GM19452 (cell line): ENCODE measurements around the gene MMD.
"Not testable (repeated sequence)": the region's sequence is repeated elsewhere in the genome, so short reads cannot be mapped to it uniquely, and the experiment has no call there.

Experiments
- ATAC-seq: cut with Tn5 transposase; IDR thresholded peaks from one replicate; pipeline ENCODE4 v1.9.1; 2021; ENCODE audit not compliant: unreplicated experiment

Gene MMD

GRCh38 chr17:55395803-55396505 lies 25.7 kb downstream of the MMD start:
- no peak for ATAC-seq

GRCh38 chr17:55394357-55395021 lies 27.1 kb downstream of the MMD start:
- no peak for ATAC-seq

- ATAC-seq, result no peak
Observed at GRCh38 chr17:55391764-55392467, 29.7 kb downstream of the MMD start.

DNA sequence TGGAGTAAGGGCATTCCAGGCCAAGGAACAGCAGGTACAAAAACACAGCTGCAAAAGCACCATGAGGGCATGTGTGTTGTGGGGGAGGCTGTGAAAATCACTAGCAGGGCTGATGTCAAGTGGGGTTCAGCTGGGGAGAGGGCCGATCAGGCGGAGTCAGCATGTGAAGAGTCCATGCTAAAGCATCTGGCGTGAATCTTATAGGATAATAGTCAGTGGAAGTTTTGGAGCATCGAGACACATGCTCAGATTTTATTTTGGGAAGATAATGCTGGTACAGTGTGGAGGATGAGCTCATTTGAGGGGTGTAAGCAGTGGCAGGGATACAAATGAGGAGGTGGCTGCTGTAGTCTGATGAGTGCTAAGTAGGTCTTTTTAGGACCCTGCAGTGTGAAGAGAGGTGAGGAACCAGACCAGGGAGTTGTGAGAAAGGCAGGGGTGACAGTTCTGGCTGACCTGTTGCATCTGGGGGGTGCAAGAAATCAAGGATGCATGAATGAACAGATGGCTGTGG lies 30.3 kb downstream of the MMD start:
- no peak for ATAC-seq

GRCh38 chr17:55390364-55390977 lies 31.2 kb downstream of the MMD start:
- ATAC-seq, result no peak

- not testable (repeated sequence) for ATAC-seq
Observed at GRCh38 chr17:55389715-55390114, 31.9 kb downstream of the MMD start.

- ATAC-seq, result no peak
Observed at GRCh38 chr17:55388842-55389241, 32.8 kb downstream of the MMD start.

DNA sequence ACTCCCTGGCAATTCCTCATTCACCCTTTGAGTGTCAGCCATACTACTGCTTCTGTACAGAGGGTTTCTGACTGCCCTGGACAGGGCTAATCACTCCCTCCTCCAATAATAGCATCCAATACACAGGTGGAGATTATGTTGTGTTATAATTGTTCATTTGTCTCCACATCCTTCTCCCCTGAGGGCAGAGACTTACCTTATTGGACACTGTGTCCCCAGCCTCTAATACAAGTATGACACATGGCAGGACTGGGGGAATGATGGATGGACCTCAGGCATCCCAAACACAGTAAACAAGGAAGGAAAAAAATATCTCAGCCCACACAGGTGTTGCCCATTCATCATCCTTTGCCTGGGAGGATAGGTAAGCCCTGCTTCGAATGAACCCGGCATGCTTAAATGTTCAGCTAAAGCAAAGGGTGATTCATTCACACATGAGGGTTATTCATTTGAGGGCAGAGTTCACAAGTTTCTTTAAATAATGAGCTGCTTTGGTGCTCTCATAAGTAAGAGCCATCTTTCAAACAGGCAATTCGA lies 34.8 kb downstream of the MMD start:
- ATAC-seq, result no peak

- ATAC-seq, result no peak
Observed at GRCh38 chr17:55384643-55385232, 36.9 kb downstream of the MMD start.

DNA sequence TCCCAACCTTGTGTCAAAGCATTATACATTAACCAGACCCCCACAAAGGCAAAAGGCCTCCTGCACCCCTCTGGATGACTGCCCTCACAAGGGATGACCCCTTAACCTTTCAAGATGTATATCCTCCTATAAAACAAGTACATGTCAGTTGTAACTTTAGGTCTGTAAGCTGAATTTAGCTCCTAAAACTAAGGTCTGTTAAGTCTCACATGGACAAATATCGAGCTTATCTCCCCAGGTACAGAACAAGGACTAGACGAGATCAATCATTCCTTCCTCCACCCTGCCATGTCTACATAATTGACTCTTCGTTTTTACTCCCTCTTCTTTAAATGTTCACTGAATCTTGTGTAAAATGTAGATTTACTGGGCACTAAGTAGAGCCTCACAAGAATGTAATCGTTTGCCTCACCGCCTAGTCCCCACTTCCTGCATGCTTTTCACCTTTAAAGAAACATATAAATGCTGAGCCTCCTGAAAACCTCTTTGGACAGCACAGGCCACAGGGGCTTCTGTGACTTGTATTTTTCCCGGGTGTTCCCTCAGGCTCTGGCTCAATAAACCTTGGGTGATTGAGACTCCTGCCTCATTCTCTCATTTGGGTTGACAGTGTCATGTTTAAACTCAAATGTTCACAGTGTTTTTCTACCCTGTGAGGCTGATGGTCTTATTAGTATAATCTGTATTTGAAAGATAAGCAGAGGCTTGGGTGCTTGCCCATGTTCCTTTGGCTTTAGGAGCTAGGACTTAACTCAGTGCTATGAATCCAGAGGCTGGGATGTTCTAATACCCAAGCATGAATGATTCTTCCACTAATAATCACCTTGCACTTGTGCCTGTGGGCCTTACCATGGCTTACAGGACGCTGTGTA lies 37.6 kb downstream of the MMD start:
- no peak for ATAC-seq

DNA sequence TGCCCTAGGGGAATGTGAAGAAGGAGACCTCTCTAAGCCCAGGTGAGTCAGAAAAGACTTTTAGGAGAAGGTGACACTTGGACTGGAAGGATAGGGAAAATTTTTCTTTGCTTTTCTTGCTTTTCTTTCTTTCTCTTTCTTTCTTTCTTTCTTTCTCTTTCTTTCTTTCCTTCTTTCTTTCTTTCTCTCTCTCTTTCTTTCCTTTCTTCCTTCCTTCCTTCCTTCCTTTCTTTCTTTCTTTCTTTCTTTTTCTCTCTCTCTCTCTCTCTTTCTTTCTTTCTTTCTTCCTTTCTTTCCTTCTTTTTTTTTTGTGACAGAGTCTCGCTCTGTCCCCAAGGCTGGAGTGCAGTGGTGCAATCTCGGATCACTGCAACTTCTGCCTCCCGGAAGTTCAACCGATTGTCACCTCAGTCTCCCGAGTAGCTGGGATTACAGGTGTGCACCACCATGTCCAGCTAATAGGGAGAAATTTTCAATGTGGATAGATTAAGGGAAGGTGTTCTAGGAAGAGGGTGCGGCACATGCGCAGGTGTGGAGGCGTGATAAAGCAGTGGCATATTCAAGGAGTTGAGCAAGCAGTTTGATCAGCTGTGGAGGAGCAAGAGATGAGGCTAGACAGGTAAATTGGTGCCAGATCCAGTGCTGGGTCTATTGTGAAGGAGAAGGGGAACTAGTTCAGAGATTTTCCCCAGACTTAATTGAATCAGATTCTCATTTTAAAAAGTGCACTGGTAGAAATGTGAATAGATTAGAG lies 40.4 kb downstream of the MMD start:
- no peak for ATAC-seq

- no peak for ATAC-seq
Observed at GRCh38 chr17:55377671-55378275, 43.9 kb downstream of the MMD start.

GRCh38 chr17:55368706-55369105 lies 52.9 kb downstream of the MMD start:
- ATAC-seq, result no peak

DNA sequence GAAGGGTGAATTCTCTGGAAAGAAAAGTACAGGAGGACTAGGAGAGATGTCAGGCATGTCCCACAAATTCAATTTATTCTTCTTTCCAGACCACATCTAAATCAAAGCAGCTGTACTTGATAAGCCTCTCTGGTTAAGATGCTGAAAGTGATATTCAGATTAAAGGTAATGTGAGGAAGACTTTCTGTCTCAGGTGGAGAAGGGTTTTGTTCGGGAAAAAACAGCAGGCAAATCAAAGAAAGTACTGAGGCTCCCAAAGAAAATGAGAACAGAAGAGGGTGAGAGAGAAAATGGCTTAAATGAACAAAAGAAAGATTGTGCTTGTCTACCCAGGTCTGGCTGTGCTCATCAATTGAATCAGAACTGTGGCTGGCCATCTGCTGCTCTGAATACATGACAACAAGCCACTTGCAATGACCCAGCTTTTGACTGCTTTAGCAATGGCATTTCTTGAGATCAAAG lies 55.6 kb downstream of the MMD start:
- ATAC-seq, result no peak

DNA sequence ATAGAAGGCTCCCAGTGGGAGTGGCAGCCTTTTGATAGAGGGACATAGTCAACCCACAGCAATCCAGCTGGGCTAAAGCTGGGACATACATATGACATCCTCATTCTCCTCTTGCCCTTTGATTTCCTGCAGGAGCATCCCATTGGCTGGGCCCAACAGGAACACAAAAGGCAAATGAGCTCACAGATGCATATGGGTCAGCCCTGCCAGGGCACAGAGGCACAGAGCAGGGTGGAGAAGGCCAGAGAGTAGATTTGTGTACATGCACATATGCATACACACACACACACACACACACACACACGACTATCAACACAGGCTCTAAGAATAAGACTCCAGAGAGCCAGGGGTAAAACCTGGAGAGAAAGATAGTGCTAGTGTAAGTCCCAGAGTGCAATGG lies 58.6 kb downstream of the MMD start:
- ATAC-seq, result no peak

DNA sequence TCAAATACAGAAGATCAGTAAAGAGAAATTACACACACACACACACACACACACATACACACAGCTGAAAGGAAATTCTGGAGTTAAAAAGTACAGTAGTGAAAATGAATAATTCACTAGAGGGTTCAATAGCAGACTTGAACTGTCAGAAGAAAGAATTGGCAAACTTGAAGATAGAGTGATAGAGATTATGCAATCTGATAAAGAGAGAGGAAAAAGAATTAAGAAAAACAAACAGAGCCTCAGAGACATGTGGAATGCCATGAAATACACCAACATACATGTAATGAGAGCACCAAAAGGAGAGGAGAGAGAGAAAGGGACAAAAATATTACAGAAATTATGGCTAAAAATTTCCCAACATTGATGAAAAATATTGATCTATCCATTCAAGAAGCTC lies 60.7 kb downstream of the MMD start:
- no peak for ATAC-seq

DNA sequence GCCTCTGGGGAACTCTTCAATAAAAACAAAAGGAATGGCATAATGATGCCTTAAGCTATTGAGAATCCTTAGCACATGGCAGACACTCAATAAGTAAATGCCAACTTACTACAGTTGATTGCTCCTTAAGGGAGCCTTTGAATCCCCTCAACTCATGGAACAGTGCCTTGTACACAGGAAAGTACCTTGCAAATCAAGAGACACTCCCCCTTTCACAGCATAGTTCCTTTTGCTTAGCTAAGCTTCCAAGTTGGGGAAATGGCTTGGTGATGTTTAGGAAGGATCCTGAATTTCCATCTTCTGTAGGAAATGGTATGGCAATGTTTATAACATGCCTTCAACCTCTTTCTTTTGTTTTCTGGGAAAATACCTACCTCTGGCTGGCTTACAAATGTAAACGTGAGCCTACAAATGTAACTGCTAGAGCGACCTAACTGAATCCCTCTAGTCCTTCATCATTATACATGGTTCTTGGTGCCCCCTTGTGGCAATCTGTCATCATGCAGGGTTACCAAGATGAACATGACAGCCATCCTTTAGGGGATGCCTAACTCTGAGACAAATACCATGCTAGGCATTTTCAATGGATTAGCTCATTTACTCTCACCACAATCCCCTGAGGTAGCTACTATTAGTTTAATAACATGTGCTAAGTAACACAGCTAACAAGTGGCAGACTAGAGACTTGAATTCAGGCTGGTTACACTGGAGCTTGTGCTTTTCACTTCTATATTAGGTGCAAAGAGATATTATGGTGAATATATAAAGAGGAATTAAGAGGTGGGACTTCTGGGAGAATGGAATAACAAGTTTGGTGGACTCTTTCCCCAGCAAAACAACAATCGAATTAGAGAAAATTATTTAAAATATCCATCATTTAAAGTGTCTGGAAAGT lies 65.0 kb downstream of the MMD start:
- ATAC-seq, result peak; percentile 98

DNA sequence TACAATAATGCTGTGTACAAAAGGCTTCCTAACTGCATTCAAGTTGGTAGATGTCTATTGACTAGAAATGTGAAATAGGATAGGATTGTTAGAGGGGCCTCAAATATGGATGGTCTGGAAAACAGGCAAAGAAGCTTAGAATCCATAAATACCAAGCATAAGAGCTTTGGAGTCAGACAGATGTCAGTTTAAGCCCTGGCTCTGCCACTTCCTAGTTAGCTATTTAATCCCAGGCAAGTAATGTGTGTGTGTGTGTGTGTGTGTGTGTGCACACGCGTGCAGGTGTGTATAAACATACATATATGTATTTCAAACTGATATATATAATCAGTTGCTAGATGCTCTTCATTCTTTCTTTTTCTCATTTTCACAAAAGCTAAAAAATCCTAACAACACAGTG lies 66.7 kb downstream of the MMD start:
- ATAC-seq, result no peak
